DMS 273 treated with DMSO at 0.1 percent for 48 hours (cell line): ENCODE data around the gene OPN4.

Experiments
- DNase-seq: peaks from one replicate; lab custom pipeline; 2025; lab: John Stamatoyannopoulos, UW

Gene OPN4

DNA sequence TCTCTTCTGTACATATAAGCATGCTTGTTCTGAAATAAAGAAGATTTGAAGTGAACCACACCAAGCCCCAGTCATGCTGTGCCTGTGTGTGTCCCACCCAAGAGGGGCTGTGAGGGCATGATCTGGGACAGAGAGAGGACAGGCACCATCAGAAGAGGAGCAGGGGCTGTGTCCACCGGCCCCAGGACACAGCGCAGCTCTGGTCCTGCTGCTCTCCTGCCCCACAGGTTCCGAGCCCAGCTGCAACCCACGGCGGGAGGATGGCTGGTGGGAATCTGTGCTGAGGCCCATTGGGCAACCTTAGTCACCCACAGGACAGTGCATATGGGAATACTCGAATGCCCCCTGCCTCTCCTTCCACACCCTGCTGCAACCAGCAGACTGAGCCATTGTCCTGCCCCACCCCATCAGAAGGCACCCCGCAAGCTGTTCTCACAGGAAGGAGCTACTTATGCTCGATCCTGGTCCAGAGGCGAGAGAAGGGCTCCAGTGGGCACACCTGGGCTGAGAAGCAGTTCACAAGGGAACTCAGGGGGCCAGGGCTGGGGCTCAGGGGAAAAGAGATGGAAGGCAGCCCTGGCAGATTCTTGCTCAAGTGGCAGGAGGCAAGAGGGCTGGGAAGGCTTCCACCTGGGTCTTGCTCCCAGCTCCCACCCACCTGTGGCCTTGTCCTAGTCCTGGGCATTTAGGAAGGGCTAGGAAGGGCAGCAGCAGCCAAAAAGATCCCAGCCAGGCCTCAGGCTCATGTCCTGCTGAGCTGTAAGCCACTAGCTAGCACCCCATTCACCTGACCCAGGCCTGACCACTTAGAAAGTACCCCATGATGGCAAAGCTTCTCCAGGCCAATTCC is 45.9 kb downstream of the OPN4 start:
- no peak for DNase-seq

- DNase-seq = no peak
These were observed 46.7 kb downstream of the OPN4 start for GRCh38 chr10:86700851-86701617.

- no peak for DNase-seq
These were observed 48.8 kb downstream of the OPN4 start for GRCh38 chr10:86703176-86703575.

GRCh38 chr10:86705139-86705538 is 50.8 kb downstream of the OPN4 start:
- DNase-seq = no peak

- no peak for DNase-seq
These were observed 51.6 kb downstream of the OPN4 start for GRCh38 chr10:86705905-86706304.

GRCh38 chr10:86706401-86706841 is 52.1 kb downstream of the OPN4 start:
- no peak for DNase-seq

DNA sequence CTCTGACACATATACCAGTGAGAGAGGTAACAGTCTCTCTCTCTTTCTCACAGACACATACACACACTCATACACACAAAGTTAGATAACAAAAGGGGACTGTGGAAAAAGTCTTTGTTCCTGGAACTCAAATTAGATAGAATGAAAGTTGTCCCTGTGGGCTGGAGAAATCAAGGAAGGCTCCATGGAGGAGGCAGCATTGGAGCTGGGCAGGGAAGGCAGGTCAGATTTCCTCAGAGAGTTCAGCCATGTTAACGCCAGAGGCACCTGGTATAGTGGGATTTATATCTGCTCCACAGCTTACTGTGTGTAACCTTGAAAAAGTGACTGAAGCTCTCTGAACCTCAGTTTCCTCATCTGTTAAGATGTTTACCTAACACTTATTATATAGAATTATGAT is 52.6 kb downstream of the OPN4 start:
- no peak for DNase-seq

DNA sequence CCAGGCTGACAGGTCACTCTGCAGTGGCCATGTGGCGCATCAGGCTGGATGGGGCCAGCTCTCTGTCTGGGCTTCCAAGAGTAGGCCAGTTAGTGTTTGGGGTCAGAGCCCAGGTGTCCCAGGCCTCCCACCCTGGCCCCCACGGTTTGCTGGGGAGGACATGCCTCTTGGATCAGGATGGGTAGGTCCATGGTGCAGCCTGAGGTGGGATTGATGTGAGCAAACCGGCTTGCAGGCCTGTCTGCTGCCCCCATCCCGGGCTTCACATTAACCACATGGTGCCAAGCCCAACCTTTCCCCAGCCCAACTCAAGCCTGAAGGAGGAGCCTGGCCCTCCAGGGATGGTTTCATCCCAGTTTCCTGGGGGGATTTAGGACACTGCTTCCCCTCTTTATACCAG is 53.2 kb downstream of the OPN4 start:
- DNase-seq = no peak

DNA sequence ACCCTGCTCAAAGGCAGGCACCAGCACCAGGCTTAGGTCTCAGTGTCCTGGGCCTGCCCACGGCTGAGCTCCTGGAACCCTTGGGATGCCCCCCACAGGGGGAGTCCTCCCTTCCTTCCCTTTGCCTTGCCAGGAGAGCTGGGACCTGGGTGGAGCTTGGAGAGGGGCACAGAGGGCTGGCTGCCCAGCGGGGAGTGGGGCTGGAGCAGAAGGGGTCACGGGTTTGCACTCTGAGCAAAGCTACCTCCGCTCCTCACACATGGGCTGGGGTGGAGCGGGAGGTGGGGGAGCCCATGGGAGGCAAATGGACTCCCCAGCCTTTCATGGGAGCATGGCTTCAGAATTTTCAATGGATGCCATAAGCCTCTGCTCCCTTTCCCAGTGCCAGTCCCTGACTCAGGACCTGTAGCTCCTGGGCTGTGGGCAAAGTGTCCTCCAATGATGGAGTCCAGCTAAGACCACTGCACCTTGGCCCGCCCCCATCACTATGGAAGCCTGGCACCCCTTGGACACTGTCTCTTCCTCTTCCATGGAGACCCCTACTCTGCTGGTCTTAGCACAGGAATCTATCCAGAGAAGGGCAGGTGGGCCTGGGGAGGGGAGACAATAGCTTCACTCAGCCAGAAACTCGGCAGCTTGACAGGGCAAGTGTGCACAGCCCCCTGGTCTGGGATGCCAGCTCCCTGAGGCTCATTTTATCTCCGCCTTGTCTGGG is 53.9 kb downstream of the OPN4 start:
- no peak for DNase-seq

DNA sequence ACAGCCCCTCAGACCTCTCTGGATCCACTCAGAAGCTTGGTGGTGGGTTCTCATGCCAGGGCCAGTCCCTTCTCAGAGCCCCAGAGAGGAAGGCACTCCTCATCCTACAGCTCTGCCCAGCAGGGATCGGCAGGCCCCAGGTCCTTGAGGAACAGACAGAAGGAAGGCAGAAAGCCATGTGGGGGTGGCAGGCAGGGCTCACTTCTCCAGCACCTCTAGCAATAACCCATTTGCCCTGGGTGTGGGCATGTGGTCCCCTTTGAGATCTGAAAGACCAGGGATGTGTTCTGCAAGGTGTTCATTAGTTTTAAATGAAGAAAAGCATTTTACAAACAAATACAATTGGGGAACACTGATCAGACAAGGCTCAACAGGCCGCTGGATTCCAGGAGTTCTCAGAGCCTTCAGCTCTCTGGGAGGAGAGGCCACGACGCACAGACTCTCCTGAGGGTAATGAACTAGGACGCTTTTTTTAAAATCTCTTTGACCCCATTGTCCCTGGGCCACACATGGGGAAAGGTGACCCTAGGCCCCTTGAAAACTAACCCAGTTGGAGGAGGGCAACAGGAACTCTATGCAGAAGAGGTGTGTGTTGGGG is 54.5 kb downstream of the OPN4 start:
- no peak for DNase-seq

GRCh38 chr10:86709396-86710185 is 55.2 kb downstream of the OPN4 start:
- DNase-seq = no peak

DNA sequence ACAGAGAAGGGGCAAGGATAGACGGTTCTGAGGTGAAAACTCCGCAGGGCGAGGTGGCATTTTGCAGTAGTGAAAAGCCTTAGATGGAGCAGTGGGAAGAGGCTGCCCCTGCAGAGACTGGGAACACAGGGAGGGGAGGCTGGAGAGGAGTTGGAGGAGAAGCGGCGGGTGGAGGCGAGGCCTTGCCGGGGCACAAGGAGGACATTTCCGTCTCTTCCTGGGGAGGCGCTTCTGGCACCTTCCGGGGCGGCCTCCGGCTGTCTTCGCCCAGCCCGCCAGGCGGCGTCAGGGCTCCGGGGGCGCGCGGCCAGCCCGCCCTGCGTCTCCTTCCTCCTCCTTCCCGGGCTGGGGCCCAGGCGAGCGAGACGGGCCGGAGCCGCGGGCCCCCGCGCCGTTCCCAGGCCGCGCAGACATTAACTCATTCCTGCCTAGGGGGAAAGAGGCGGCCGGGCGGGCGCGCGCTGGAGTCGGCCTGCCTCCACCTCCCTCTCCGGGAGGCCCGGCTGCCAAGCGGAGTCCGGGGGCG is 56.7 kb downstream of the OPN4 start:
- peak; percentile 32 for DNase-seq

GRCh38 chr10:86711513-86712316 is 57.4 kb downstream of the OPN4 start:
- no peak for DNase-seq

DNA sequence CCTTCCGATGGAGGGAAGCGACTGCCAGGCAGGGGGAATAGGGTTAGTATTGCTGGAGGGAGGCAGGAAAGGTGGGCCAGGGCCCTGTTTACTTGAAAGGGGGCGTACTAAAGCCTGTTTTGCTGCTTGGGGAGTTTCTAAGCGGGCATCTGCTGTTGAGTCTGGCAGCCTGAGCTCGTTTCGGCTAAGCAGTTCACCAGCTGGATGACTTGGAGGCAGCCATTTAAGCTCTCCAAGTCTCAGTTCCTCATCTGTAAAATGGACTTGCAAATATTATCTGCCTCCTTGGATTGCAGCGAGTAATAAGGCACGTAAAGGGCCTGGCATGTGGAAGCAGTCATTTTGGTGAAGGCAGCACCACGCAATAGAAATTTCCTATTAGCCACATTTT is 58.0 kb downstream of the OPN4 start:
- no peak for DNase-seq

GRCh38 chr10:86715156-86715795 is 60.9 kb downstream of the OPN4 start:
- no peak for DNase-seq

DNA sequence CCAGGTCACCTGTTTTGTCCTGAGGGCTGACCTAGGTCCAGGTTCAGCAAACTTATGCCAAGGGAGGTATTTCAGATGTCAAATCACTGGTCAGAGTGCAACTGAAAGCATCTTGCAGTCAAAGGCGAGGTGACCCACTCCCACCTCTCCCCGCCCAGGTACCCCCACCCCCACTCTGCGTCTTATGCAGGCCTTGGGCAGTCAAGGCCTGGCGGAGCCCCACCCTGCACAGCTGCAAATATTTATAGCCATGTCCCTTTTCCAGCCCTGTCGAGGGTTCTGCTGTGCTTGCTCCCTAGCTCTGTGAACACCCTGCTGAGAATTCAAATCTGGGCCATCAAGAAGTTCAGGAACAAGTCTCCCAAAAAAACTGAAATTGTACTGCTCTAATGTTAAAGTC is 61.5 kb downstream of the OPN4 start:
- no peak for DNase-seq
